Mesothelial cell of epicardium (in vitro differentiated cells): ENCODE results near the gene DHRS1. TPM values are rescaled to one million over a fixed set of nuclear protein-coding genes. Genes with fewer than 3 reads are reported as not detected.
A peak's percentile ranks its signal among the peaks of the same experiment; 100 is the strongest.

Source experiments
- DNase-seq, 2 experiments: peaks; one replicate each; pipeline ENCODE4 v3.0.0; 2021; ENCODE audit warnings: low spot score in 2 of 2; ENCODE audit not compliant: unreplicated experiment in 2 of 2
- H3K27ac Mint-ChIP-seq: 2 replicates; pipeline ENCODE4 v1.8.0; 2021; ENCODE audit warnings: mixed read lengths
- H3K27me3 Mint-ChIP-seq: 2 replicates; pipeline ENCODE4 v1.8.0; 2021; ENCODE audit warnings: low read depth, mixed read lengths
- H3K36me3 Mint-ChIP-seq: 2 replicates; pipeline ENCODE4 v1.8.0; 2021; ENCODE audit warnings: mixed read lengths
- H3K4me1 Mint-ChIP-seq: 2 replicates; pipeline ENCODE4 v1.8.0; 2021; ENCODE audit warnings: mixed read lengths
- H3K4me3 Mint-ChIP-seq: 2 replicates; pipeline ENCODE4 v1.8.0; 2021; ENCODE audit warnings: mild to moderate bottlenecking, moderate library complexity, mixed read lengths
- H3K9me3 Mint-ChIP-seq: 2 replicates; pipeline ENCODE4 v1.8.0; 2021; ENCODE audit warnings: mixed read lengths
- CTCF ChIP-seq: fragments of 200-600 bp; sonication (generic); IDR thresholded peaks from one replicate; pipeline ENCODE4 v1.5.0; 2021; ENCODE audit warnings: antibody characterized with exemption; ENCODE audit not compliant: unreplicated experiment
- total RNA-seq: library from RNA; stranded (reverse); gene quantifications from 3 replicates; pipeline ENCODE4 v1.2.1, GENCODE V29; 2021

The DHRS1 gene
- total RNA-seq, 1 donor from 2014 or later = 38.3 TPM

GRCh38 chr14:24270537-24271133 lies 28.9 kb downstream of the DHRS1 start:
- TF ChIP-seq CTCF = no peak
- Mint-ChIP-seq H3K27me3 (no peaks in the 10 kb centered on the region), H3K36me3 (peaks cover 13% of the 10 kb centered on the region), H3K4me3 (peak overlapping the region; percentile 84), H3K27ac (peak overlapping the region; percentile 93), H3K4me1 (peaks cover 24% of the 10 kb centered on the region), H3K9me3 (no peaks in the 10 kb centered on the region)
- no peak for DNase-seq

- DNase-seq = no peak
- no peak for TF ChIP-seq CTCF
- Mint-ChIP-seq H3K4me1 (peaks cover 24% of the 10 kb centered on the region), H3K9me3 (no peaks in the 10 kb centered on the region), H3K27ac (no peak overlapping the region), H3K4me3 (peak overlapping the region; percentile 84), H3K27me3 (no peaks in the 10 kb centered on the region), H3K36me3 (peaks cover 13% of the 10 kb centered on the region)
These were observed 29.6 kb downstream of the DHRS1 start for GRCh38 chr14:24269910-24270536.

GRCh38 chr14:24269368-24269767 lies 30.2 kb downstream of the DHRS1 start:
- Mint-ChIP-seq H3K27me3 (no peaks in the 10 kb centered on the region), H3K9me3 (no peaks in the 10 kb centered on the region), H3K4me1 (peaks cover 27% of the 10 kb centered on the region), H3K27ac (no peak overlapping the region), H3K4me3 (no peak overlapping the region), H3K36me3 (peaks cover 13% of the 10 kb centered on the region)
- TF ChIP-seq CTCF = no peak
- DNase-seq = no peak

GRCh38 chr14:24268225-24268624 lies 31.4 kb downstream of the DHRS1 start:
- TF ChIP-seq CTCF = no peak
- Mint-ChIP-seq H3K27ac (no peak overlapping the region), H3K9me3 (no peaks in the 10 kb centered on the region), H3K4me1 (peaks cover 27% of the 10 kb centered on the region), H3K4me3 (no peak overlapping the region), H3K36me3 (peaks cover 13% of the 10 kb centered on the region), H3K27me3 (no peaks in the 10 kb centered on the region)
- no peak for DNase-seq

- DNase-seq = no peak
- H3K9me3 Mint-ChIP-seq = no peaks in the 10 kb centered on the region
- H3K4me1 Mint-ChIP-seq = peaks cover 25% of the 10 kb centered on the region
- no peak overlapping the region for H3K27ac Mint-ChIP-seq
- H3K27me3 Mint-ChIP-seq = no peaks in the 10 kb centered on the region
- TF ChIP-seq CTCF = no peak
- H3K4me3 Mint-ChIP-seq = no peak overlapping the region
- peaks cover 13% of the 10 kb centered on the region for H3K36me3 Mint-ChIP-seq
These were observed 32.1 kb downstream of the DHRS1 start for GRCh38 chr14:24267516-24267915.
